WTC11 (cell line): ENCODE measurements around the gene NAT16. TPM values are rescaled to one million over a fixed set of nuclear protein-coding genes. Genes with fewer than 3 reads are reported as not detected.

Experiments
- ATAC-seq: fragments of 200-7000 bp; cut with Tn5 transposase; 2 replicates; pipeline ENCODE4 v1.10.0; 2021; ENCODE audit warnings: mild to moderate bottlenecking, moderate library complexity
- CTCF ChIA-PET: fragments of 300-600 bp; sonication (Branson Sonifier 250); formaldehyde crosslinking; loops from one replicate; lab custom pipeline; 2021; ENCODE audit warnings: antibody characterized with exemption; lab: Charles Lee
- POLR2A ChIA-PET: fragments of 350-600 bp; sonication (Branson Sonifier 250); formaldehyde crosslinking; loops from one replicate; lab custom pipeline; 2021; ENCODE audit warnings: antibody characterized with exemption; lab: Charles Lee
- DNase-seq: peaks from one replicate; pipeline ENCODE4 v3.0.0; 2021; ENCODE audit warnings: low spot score
- H3K27ac Mint-ChIP-seq: 2 replicates; pipeline ENCODE4 v1.8.0; 2021; ENCODE audit warnings: mixed read lengths
- H3K27me3 Mint-ChIP-seq: 2 replicates; pipeline ENCODE4 v1.8.0; 2021; ENCODE audit warnings: low read depth, mild to moderate bottlenecking, moderate library complexity, mixed read lengths
- H3K36me3 Mint-ChIP-seq: 2 replicates; pipeline ENCODE4 v1.8.0; 2021; ENCODE audit warnings: mixed read lengths
- H3K4me1 Mint-ChIP-seq: 2 replicates; pipeline ENCODE4 v1.8.0; 2022; ENCODE audit warnings: mixed read lengths
- H3K4me3 Mint-ChIP-seq: 2 replicates; pipeline ENCODE4 v1.8.0; 2021; ENCODE audit warnings: mild to moderate bottlenecking, moderate library complexity, mixed read lengths
- H3K9me3 Mint-ChIP-seq: 2 replicates; pipeline ENCODE4 v1.8.0; 2021; ENCODE audit warnings: mixed read lengths
- GTF2I ChIP-seq: fragments of 250-450 bp; sonication (Bioruptor Pico); conservative IDR thresholded peaks from 2 replicates; pipeline ENCODE4 v1.4.0; 2021; ENCODE audit warnings: mild to moderate bottlenecking
- HMGA2 ChIP-seq: fragments of 250-450 bp; sonication (Bioruptor Pico); IDR thresholded peaks from 2 replicates; pipeline ENCODE4 v1.4.0; 2021; ENCODE audit warnings: mild to moderate bottlenecking, moderate library complexity
- NR1H2 ChIP-seq: sonication (generic); formaldehyde crosslinking; IDR thresholded peaks from 2 replicates; pipeline ENCODE4 v1.9.0; 2021; ENCODE audit warnings: mild to moderate bottlenecking, moderate library complexity, missing genetic modification reagents
- NR3C1 ChIP-seq: sonication (generic); formaldehyde crosslinking; conservative IDR thresholded peaks from 2 replicates; pipeline ENCODE4 v1.8.1; 2023; ENCODE audit warnings: low read depth, mild to moderate bottlenecking, missing genetic modification reagents
- SMAD4 ChIP-seq: sonication (generic); formaldehyde crosslinking; IDR thresholded peaks from 2 replicates; pipeline ENCODE4 v1.8.0; 2022; ENCODE audit warnings: mild to moderate bottlenecking, missing genetic modification reagents
- TP53 ChIP-seq: sonication (generic); formaldehyde crosslinking; IDR thresholded peaks from 2 replicates; pipeline ENCODE4 v1.8.1; 2023; ENCODE audit warnings: mild to moderate bottlenecking, missing genetic modification reagents
- ZNF138 ChIP-seq: sonication (generic); formaldehyde crosslinking; conservative IDR thresholded peaks from 2 replicates; pipeline ENCODE4 v1.8.1; 2022; ENCODE audit warnings: mild to moderate bottlenecking, moderate library complexity, missing genetic modification reagents
- ZNF232 ChIP-seq: sonication (generic); formaldehyde crosslinking; IDR thresholded peaks from 2 replicates; pipeline ENCODE4 v1.8.0; 2022; ENCODE audit warnings: mild to moderate bottlenecking, missing genetic modification reagents
- total RNA-seq: library from RNA; stranded (reverse); gene quantifications from 3 replicates; pipeline ENCODE4 v1.2.3, GENCODE V29; 2021
- TF ChIP-seq, protein P1 (sequence below): fragments of 250-450 bp; sonication (Bioruptor Pico); conservative IDR thresholded peaks from 2 replicates; pipeline ENCODE4 v1.9.0; 2021; ENCODE audit warnings: mild to moderate bottlenecking
- TF ChIP-seq, protein P2 (sequence below): fragments of 250-450 bp; sonication (Bioruptor Pico); IDR thresholded peaks from 2 replicates; pipeline ENCODE4 v1.8.0; 2021; ENCODE audit warnings: mild to moderate bottlenecking
- TF ChIP-seq, protein P3 (sequence below): fragments of 250-450 bp; sonication (Bioruptor Pico); IDR thresholded peaks from 2 replicates; pipeline ENCODE4 v1.9.0; 2021; ENCODE audit warnings: mild to moderate bottlenecking
- TF ChIP-seq, protein P4 (sequence below): sonication (generic); formaldehyde crosslinking; IDR thresholded peaks from 2 replicates; pipeline ENCODE4 v1.8.0; 2022; ENCODE audit warnings: missing genetic modification reagents
- TF ChIP-seq, protein P5 (sequence below): sonication (generic); formaldehyde crosslinking; IDR thresholded peaks from 2 replicates; pipeline ENCODE4 v1.8.1; 2022; ENCODE audit warnings: missing genetic modification reagents, borderline replicate concordance
- TF ChIP-seq, protein P6 (sequence below): sonication (generic); formaldehyde crosslinking; IDR thresholded peaks from 2 replicates; pipeline ENCODE4 v1.8.1; 2023; ENCODE audit warnings: mild to moderate bottlenecking, moderate library complexity, missing genetic modification reagents
- TF ChIP-seq, protein P7 (sequence below): sonication (generic); formaldehyde crosslinking; conservative IDR thresholded peaks from 2 replicates; pipeline ENCODE4 v1.8.1; 2022; ENCODE audit warnings: mild to moderate bottlenecking, missing genetic modification reagents

NAT16 gene
- total RNA-seq, 1 experiment from 2014 or later = 0.39 TPM

DNA sequence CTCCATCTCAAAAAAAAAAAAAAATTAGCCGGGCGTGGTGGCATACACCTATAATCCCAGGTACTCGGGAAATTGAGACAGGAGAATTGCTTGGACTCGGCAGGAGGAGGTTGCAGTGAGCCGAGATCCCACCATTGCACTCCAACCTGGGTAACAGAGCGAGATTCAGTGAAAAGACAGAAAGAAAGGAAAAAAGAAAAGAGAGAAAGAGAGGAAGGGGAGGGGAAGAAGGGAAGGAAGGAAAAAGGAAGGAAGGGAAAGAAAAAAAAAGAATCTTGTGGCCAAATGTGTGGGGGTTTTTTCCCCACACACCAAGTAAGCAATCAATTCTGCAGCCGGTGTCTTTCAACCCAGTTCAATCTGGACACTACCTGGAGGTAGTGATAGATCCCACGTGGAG, 9.0 kb upstream of the NAT16 start:
- H3K27ac Mint-ChIP-seq = no peak overlapping the region
- ChIA-PET CTCF (no interaction called here), POLR2A (no interaction called here)
- H3K27me3 Mint-ChIP-seq = peaks cover 2% of the 10 kb centered on the region; the same call in 1 of the 2 replicates
- no peak for ATAC-seq
- H3K9me3 Mint-ChIP-seq = no peaks in the 10 kb centered on the region
- H3K4me3 Mint-ChIP-seq = no peak overlapping the region
- no peak for DNase-seq
- H3K36me3 Mint-ChIP-seq = no peaks in the 10 kb centered on the region
- H3K4me1 Mint-ChIP-seq = no peaks in the 10 kb centered on the region
- TF ChIP-seq SMAD4 (no peak), NR3C1 (CRISPR knock-in tag) (no peak), GTF2I (no peak), HMGA2 (CRISPR knock-in tag) (no peak), NR1H2 (CRISPR knock-in tag) (no peak), ZNF138 (CRISPR knock-in tag) (no peak)
- TF ChIP-seq, protein P1, sequence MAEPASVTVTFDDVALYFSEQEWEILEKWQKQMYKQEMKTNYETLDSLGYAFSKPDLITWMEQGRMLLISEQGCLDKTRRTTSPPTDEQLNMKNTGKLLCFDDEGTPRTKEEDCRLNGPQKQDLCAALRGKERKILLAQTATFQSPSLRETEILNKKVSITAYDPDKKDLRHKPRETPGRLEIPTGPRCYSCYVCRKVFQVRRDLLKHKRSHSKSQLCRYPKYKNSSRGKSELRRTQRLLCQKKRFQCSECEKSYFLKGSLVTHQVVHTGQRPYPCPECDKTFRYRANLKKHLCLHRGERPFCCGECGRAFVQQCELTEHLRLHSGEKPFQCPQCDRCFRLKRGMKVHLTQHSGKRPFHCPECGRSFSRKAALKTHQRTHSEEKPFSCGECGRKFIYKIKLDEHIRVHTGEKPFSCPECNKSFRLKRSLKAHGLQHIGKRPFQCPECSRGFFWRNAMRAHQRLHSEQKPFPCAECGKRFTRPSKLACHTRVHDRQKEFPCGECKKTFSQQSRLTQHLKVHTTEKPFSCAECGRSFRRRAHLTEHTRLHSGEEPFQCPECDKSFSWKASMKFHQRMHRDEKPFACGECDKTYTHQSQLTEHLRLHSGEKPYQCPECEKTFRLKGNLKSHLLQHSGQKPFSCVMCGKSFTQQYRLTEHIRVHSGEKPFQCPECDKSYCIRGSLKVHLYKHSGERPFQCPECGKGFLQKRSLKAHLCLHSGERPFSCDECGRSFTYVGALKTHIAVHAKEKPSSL (CRISPR knock-in tag) = no peak
- TF ChIP-seq, protein P2, sequence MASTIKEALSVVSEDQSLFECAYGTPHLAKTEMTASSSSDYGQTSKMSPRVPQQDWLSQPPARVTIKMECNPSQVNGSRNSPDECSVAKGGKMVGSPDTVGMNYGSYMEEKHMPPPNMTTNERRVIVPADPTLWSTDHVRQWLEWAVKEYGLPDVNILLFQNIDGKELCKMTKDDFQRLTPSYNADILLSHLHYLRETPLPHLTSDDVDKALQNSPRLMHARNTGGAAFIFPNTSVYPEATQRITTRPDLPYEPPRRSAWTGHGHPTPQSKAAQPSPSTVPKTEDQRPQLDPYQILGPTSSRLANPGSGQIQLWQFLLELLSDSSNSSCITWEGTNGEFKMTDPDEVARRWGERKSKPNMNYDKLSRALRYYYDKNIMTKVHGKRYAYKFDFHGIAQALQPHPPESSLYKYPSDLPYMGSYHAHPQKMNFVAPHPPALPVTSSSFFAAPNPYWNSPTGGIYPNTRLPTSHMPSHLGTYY (CRISPR knock-in tag) = no peak
- TF ChIP-seq, protein P3, sequence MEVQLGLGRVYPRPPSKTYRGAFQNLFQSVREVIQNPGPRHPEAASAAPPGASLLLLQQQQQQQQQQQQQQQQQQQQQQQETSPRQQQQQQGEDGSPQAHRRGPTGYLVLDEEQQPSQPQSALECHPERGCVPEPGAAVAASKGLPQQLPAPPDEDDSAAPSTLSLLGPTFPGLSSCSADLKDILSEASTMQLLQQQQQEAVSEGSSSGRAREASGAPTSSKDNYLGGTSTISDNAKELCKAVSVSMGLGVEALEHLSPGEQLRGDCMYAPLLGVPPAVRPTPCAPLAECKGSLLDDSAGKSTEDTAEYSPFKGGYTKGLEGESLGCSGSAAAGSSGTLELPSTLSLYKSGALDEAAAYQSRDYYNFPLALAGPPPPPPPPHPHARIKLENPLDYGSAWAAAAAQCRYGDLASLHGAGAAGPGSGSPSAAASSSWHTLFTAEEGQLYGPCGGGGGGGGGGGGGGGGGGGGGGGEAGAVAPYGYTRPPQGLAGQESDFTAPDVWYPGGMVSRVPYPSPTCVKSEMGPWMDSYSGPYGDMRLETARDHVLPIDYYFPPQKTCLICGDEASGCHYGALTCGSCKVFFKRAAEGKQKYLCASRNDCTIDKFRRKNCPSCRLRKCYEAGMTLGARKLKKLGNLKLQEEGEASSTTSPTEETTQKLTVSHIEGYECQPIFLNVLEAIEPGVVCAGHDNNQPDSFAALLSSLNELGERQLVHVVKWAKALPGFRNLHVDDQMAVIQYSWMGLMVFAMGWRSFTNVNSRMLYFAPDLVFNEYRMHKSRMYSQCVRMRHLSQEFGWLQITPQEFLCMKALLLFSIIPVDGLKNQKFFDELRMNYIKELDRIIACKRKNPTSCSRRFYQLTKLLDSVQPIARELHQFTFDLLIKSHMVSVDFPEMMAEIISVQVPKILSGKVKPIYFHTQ (CRISPR knock-in tag) = no peak

DNA sequence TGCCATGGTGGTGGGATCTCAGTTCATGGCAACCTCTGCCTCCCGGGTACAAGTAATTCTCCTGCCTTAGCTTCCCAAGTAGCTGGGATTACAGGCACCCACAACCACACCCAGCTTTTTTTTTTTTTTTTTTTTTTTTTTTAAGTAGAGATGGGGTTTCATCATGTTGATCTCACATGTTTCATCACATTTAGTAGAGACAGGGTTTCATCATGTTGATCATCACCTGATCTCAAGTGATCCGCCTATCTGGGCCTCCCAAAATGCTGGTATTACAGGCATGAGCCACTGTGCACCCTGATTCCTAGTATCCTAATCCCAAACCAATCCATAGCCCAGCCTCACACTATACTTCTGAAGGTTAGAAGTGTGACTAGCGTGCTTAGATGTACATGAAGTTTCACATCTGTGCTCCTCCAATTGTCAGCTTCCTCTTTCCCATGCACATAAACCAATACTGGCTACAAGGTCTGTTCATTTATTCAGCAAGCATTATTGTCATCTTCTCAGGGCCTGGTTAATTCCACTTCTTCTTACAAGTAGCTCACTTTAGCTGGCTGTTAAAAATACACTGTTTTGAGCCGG, 6.8 kb upstream of the NAT16 start:
- no peaks in the 10 kb centered on the region for H3K36me3 Mint-ChIP-seq
- H3K27me3 Mint-ChIP-seq = peaks cover 8% of the 10 kb centered on the region
- H3K27ac Mint-ChIP-seq = no peak overlapping the region
- no peak overlapping the region for H3K4me3 Mint-ChIP-seq
- POLR2A ChIA-PET = no interaction called here
- ATAC-seq = no peak
- peaks cover 7% of the 10 kb centered on the region for H3K4me1 Mint-ChIP-seq
- H3K9me3 Mint-ChIP-seq = no peaks in the 10 kb centered on the region
- no peak for DNase-seq
- CTCF ChIA-PET = interaction anchor here (0.6 to 0.9 kb wide), 6 partner anchors 15 to 171 kb away, joined by 3 to 6 read pairs (median 4); no protein-coding TSS in a partner anchor
- TF ChIP-seq, protein P2 (CRISPR knock-in tag) = no peak
- TF ChIP-seq, protein P4, sequence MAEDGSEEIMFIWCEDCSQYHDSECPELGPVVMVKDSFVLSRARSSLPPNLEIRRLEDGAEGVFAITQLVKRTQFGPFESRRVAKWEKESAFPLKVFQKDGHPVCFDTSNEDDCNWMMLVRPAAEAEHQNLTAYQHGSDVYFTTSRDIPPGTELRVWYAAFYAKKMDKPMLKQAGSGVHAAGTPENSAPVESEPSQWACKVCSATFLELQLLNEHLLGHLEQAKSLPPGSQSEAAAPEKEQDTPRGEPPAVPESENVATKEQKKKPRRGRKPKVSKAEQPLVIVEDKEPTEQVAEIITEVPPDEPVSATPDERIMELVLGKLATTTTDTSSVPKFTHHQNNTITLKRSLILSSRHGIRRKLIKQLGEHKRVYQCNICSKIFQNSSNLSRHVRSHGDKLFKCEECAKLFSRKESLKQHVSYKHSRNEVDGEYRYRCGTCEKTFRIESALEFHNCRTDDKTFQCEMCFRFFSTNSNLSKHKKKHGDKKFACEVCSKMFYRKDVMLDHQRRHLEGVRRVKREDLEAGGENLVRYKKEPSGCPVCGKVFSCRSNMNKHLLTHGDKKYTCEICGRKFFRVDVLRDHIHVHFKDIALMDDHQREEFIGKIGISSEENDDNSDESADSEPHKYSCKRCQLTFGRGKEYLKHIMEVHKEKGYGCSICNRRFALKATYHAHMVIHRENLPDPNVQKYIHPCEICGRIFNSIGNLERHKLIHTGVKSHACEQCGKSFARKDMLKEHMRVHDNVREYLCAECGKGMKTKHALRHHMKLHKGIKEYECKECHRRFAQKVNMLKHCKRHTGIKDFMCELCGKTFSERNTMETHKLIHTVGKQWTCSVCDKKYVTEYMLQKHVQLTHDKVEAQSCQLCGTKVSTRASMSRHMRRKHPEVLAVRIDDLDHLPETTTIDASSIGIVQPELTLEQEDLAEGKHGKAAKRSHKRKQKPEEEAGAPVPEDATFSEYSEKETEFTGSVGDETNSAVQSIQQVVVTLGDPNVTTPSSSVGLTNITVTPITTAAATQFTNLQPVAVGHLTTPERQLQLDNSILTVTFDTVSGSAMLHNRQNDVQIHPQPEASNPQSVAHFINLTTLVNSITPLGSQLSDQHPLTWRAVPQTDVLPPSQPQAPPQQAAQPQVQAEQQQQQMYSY (CRISPR knock-in tag) = no peak
- TF ChIP-seq, protein P5, sequence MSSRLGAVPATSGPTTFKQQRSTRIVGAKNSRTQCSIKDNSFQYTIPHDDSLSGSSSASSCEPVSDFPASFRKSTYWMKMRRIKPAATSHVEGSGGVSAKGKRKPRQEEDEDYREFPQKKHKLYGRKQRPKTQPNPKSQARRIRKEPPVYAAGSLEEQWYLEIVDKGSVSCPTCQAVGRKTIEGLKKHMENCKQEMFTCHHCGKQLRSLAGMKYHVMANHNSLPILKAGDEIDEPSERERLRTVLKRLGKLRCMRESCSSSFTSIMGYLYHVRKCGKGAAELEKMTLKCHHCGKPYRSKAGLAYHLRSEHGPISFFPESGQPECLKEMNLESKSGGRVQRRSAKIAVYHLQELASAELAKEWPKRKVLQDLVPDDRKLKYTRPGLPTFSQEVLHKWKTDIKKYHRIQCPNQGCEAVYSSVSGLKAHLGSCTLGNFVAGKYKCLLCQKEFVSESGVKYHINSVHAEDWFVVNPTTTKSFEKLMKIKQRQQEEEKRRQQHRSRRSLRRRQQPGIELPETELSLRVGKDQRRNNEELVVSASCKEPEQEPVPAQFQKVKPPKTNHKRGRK = no peak
- TF ChIP-seq, protein P6, sequence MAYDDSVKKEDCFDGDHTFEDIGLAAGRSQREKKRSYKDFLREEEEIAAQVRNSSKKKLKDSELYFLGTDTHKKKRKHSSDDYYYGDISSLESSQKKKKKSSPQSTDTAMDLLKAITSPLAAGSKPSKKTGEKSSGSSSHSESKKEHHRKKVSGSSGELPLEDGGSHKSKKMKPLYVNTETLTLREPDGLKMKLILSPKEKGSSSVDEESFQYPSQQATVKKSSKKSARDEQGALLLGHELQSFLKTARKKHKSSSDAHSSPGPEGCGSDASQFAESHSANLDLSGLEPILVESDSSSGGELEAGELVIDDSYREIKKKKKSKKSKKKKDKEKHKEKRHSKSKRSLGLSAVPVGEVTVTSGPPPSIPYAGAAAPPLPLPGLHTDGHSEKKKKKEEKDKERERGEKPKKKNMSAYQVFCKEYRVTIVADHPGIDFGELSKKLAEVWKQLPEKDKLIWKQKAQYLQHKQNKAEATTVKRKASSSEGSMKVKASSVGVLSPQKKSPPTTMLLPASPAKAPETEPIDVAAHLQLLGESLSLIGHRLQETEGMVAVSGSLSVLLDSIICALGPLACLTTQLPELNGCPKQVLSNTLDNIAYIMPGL (CRISPR knock-in tag) = no peak
- TF ChIP-seq ZNF232 (no peak), TP53 (CRISPR knock-in tag) (no peak)
- TF ChIP-seq, protein P3 (CRISPR knock-in tag) = no peak
- TF ChIP-seq, protein P7, sequence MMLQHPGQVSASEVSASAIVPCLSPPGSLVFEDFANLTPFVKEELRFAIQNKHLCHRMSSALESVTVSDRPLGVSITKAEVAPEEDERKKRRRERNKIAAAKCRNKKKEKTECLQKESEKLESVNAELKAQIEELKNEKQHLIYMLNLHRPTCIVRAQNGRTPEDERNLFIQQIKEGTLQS = no peak
